SK-N-SH treated with all-trans-retinoic acid at 6 μM for 48 hours (cell line): Measurements from ENCODE around the gene FBXL5.

ENCODE experiments used
- BACH2 ChIP-seq: fragments of 250-450 bp; sonication (Bioruptor Pico); IDR thresholded peaks from 2 replicates; pipeline ENCODE4 v1.9.0; 2021; ENCODE audit warnings: mild to moderate bottlenecking, borderline replicate concordance
- CREB5 ChIP-seq: fragments of 250-450 bp; sonication (Bioruptor Pico); IDR thresholded peaks from 2 replicates; pipeline ENCODE4 v1.5.1; 2020; ENCODE audit warnings: low read depth, mild to moderate bottlenecking, moderate library complexity
- CSDC2 ChIP-seq: fragments of 250-450 bp; sonication (Bioruptor Pico); IDR thresholded peaks from 2 replicates; pipeline ENCODE4 v1.5.0; 2020; ENCODE audit warnings: mild to moderate bottlenecking, moderate library complexity
- OSR1 ChIP-seq: fragments of 250-450 bp; sonication (Bioruptor Pico); IDR thresholded peaks from 2 replicates; pipeline ENCODE4 v1.8.0; 2022; ENCODE audit warnings: moderate library complexity, mild to moderate bottlenecking, inconsistent platforms
- PATZ1 ChIP-seq: fragments of 250-450 bp; sonication (Bioruptor Pico); IDR thresholded peaks from 2 replicates; pipeline ENCODE4 v1.8.0; 2020; ENCODE audit warnings: mild to moderate bottlenecking, moderate library complexity, borderline replicate concordance
- POU6F1 ChIP-seq: fragments of 250-450 bp; sonication (Bioruptor Pico); IDR thresholded peaks from 2 replicates; pipeline ENCODE4 v1.8.0; 2021; ENCODE audit warnings: low read depth, mild to moderate bottlenecking, moderate library complexity, borderline replicate concordance
- RARB ChIP-seq: fragments of 250-450 bp; sonication (Bioruptor Pico); IDR thresholded peaks from 2 replicates; pipeline ENCODE4 v1.8.0; 2021; ENCODE audit warnings: mild to moderate bottlenecking, moderate library complexity
- SNAI2 ChIP-seq: fragments of 250-450 bp; sonication (Bioruptor Pico); IDR thresholded peaks from 2 replicates; pipeline ENCODE4 v1.5.0; 2020; ENCODE audit warnings: mild to moderate bottlenecking, moderate library complexity
- TCF4 ChIP-seq: fragments of 250-450 bp; sonication (Bioruptor Pico); IDR thresholded peaks from 2 replicates; pipeline ENCODE4 v1.8.0; 2021; ENCODE audit warnings: mild to moderate bottlenecking, moderate library complexity, borderline replicate concordance
- ZC3H10 ChIP-seq: fragments of 250-450 bp; sonication (Bioruptor Pico); IDR thresholded peaks from 2 replicates; pipeline ENCODE4 v1.5.1; 2021; ENCODE audit warnings: mild to moderate bottlenecking, moderate library complexity
- ZNF565 ChIP-seq: fragments of 450-650 bp; formaldehyde crosslinking; conservative IDR thresholded peaks from 2 replicates; pipeline ENCODE4 v1.5.0; 2020; ENCODE audit warnings: low read depth, mild to moderate bottlenecking, moderate library complexity
- ZNF70 ChIP-seq: fragments of 450-650 bp; formaldehyde crosslinking; IDR thresholded peaks from 2 replicates; pipeline ENCODE4 v1.5.0; 2020; ENCODE audit warnings: mild to moderate bottlenecking, moderate library complexity

- TF ChIP-seq PATZ1 (CRISPR knock-in tag): no peak
- TF ChIP-seq CREB5 (CRISPR knock-in tag): no peak
- no peak for TF ChIP-seq TCF4 (CRISPR knock-in tag)
- no peak for TF ChIP-seq RARB (CRISPR knock-in tag)
- no peak for TF ChIP-seq OSR1 (CRISPR knock-in tag)
- no peak for TF ChIP-seq ZNF70 (CRISPR knock-in tag)
- TF ChIP-seq ZC3H10 (CRISPR knock-in tag): no peak
- TF ChIP-seq CSDC2: no peak
- no peak for TF ChIP-seq POU6F1 (CRISPR knock-in tag)
- no peak for TF ChIP-seq SNAI2 (CRISPR knock-in tag)
- no peak for TF ChIP-seq BACH2 (CRISPR knock-in tag)
- TF ChIP-seq ZNF565 (CRISPR knock-in tag): no peak
These were observed 10.7 kb upstream of the FBXL5 start for GRCh38 chr4:15665753-15666365.
